Left lung (tissue), 10 donors: ENCODE measurements around the gene GNPTAB. TPM values are rescaled to one million over a fixed set of nuclear protein-coding genes. Genes with fewer than 3 reads are reported as not detected.

Experiments used
- ATAC-seq: fragments of 200-7000 bp; cut with Tn5 transposase; one replicate; pipeline ENCODE4 v1.9.1; 2020; ENCODE audit warnings: moderate library complexity
- DNase-seq, 4 donors: peaks; one replicate each; pipeline ENCODE4 v3.0.0-alpha.2; 2013 to 2020
- H3K27ac ChIP-seq, 2 donors: fragments of 200-600 bp; sonication (generic) in 1 of 2; one replicate each; pipeline versions ENCODE4 v1.5.0 to v1.8.0; 2020 to 2021
- H3K27me3 ChIP-seq, 2 donors: fragments of 200-600 bp; sonication (generic) in 1 of 2; one replicate each; pipeline versions ENCODE4 v1.5.0 to v1.8.0; 2020 to 2021
- H3K36me3 ChIP-seq, 2 donors: fragments of 200-600 bp; sonication (generic) in 1 of 2; one replicate each; pipeline versions ENCODE4 v1.5.0 to v1.8.0; 2020 to 2021
- H3K4me1 ChIP-seq, 2 donors: fragments of 200-600 bp; one replicate each; pipeline ENCODE4 v1.8.0; 2021
- H3K4me3 ChIP-seq, 2 donors: fragments of 200-600 bp; sonication (generic) in 1 of 2; one replicate each; pipeline versions ENCODE4 v1.5.0 to v1.8.0; 2020 to 2021; ENCODE audit warnings: mild to moderate bottlenecking in 1 of 2
- H3K9me3 ChIP-seq, 2 donors: fragments of 200-600 bp; sonication (generic) in 1 of 2; one replicate each; pipeline versions ENCODE4 v1.5.0 to v1.8.0; 2020 to 2021
- intact Hi-C, 2 donors: fragments of 100-400 bp; cut with DNase I; formaldehyde crosslinking; loops; one replicate each; pipeline versions ENCODE4 v1.11.2 to v1.14.2; 2022
- polyA plus RNA-seq, 6 donors: library from polyadenylated mRNA; unstranded; fragments of 120-200 nt; gene quantifications; one replicate each; pipeline ENCODE4 v1.2.1, GENCODE V29; 2013; ENCODE audit not compliant: insufficient read length in 6 of 6
- total RNA-seq, 2 donors: library from RNA; stranded (reverse); fragmentation: NEBNext Ultra II Directional; extraction: Animal tissue kit (Norgen Biotek cat#: 25700); gene quantifications; one replicate each; pipeline ENCODE4 v1.2.1, GENCODE V29; 2021
- TF ChIP-seq, protein P1 (sequence below), 2 donors: fragments of 200-600 bp; sonication (generic) in 1 of 2; IDR thresholded peaks; one replicate each; pipeline versions ENCODE4 v1.5.0 to v1.8.0; 2021; ENCODE audit warnings: antibody characterized with exemption in 2 of 2
- donor health status: DM: no; HTN: yes; CAD: no.
- donor health status: DM: no; HTN: no; CAD: no.

GNPTAB gene
- total and polyA plus RNA-seq, 8 donors = 42.7 to 68.9 (median 51.4) TPM

DNA sequence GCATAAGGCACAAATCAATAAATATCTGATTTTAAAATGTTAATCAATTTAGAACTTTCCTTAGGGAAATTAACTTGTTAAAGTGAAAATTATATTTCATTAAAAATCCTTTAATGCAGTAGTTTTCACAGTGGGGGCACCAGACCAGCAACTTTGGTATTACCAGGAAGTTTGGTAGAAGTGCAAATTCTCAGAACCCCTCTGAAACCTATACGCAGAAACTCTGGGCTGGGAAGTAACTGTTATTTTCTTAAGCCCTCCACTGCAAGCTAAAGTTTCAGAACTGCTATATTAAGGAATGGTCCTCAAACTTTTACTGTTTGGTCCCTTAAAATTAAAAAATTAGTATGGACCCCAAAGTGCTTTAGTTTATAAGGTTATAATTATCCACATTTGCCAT lies 35.7 kb downstream of the GNPTAB start:
- ATAC-seq (no peak), DNase-seq (no peak)
- peaks cover 0 to 8% of the 10 kb centered on the region in 2 donors for H3K36me3 ChIP-seq

DNA sequence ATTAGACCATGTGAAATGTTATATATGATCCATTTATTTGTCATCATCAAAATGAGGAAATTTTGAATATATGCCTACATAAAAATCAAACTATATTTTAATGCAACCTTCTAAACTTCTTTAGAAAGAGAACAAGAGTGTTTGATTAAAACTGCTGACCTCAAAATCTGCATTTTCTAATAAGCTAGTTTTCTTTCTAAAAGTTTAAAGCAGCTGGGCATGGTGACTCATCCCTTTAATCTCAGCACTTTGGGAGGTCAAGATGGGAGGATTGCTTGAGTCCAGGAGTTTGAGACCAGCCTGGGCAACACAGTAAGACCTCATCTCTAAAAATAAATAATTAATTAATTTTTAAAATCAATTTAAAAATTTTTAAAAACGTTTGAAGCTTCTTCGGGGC lies 36.2 kb downstream of the GNPTAB start:
- no peak overlapping the region for H3K27ac ChIP-seq
- H3K27me3 ChIP-seq = no peaks in the 10 kb centered on the region
- no peak for DNase-seq
- ATAC-seq = no peak
- no peak overlapping the region for H3K4me3 ChIP-seq
- peaks cover 0 to 27% of the 10 kb centered on the region in 2 donors for H3K4me1 ChIP-seq
- H3K36me3 ChIP-seq = peaks cover 0 to 11% of the 10 kb centered on the region in 2 donors
- H3K9me3 ChIP-seq = no peaks in the 10 kb centered on the region
- TF ChIP-seq, protein P1, sequence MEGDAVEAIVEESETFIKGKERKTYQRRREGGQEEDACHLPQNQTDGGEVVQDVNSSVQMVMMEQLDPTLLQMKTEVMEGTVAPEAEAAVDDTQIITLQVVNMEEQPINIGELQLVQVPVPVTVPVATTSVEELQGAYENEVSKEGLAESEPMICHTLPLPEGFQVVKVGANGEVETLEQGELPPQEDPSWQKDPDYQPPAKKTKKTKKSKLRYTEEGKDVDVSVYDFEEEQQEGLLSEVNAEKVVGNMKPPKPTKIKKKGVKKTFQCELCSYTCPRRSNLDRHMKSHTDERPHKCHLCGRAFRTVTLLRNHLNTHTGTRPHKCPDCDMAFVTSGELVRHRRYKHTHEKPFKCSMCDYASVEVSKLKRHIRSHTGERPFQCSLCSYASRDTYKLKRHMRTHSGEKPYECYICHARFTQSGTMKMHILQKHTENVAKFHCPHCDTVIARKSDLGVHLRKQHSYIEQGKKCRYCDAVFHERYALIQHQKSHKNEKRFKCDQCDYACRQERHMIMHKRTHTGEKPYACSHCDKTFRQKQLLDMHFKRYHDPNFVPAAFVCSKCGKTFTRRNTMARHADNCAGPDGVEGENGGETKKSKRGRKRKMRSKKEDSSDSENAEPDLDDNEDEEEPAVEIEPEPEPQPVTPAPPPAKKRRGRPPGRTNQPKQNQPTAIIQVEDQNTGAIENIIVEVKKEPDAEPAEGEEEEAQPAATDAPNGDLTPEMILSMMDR (IDR thresholded peaks at IDR 0.05) = no peak
- intact Hi-C loops = no loop called here

More for the DNA sequence above, 35.7 kb downstream of the GNPTAB start:
- TF ChIP-seq, protein P1 (IDR thresholded peaks at IDR 0.05) = no peak
- H3K4me3 ChIP-seq = no peak overlapping the region
- H3K4me1 ChIP-seq = peaks cover 0 to 27% of the 10 kb centered on the region in 2 donors
- H3K9me3 ChIP-seq = no peaks in the 10 kb centered on the region
- no peaks in the 10 kb centered on the region for H3K27me3 ChIP-seq
- H3K27ac ChIP-seq = no peak overlapping the region
- intact Hi-C loops = no loop called here

DNA sequence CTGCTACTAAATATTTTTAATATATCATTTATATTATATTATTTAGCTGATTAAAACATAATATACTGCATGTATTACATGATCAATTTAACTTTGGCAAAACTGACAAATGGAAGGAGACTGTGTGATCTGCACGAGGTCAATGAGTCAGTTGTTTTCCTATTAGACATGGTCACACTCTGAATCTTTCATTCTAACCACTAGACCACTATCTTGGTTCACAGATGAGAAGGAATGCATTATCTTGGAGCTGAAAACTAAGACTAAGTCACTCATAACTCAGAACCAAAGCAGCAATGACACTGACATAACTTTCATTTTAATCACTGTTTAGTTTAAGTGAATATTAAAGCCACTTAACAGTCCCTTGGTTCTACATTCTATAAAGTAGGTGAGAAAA lies 37.4 kb downstream of the GNPTAB start:
- peaks cover 0 to 22% of the 10 kb centered on the region in 2 donors for H3K36me3 ChIP-seq
- ATAC-seq (peak; percentile 14), DNase-seq (no peak)
- intact Hi-C loops = no loop called here
- TF ChIP-seq, protein P1 (IDR thresholded peaks at IDR 0.05) = no peak
- no peaks in the 10 kb centered on the region for H3K9me3 ChIP-seq
- peaks cover 0 to 27% of the 10 kb centered on the region in 2 donors for H3K4me1 ChIP-seq
- H3K4me3 ChIP-seq = no peak overlapping the region
- H3K27ac ChIP-seq = no peak overlapping the region
- no peaks in the 10 kb centered on the region for H3K27me3 ChIP-seq

DNA sequence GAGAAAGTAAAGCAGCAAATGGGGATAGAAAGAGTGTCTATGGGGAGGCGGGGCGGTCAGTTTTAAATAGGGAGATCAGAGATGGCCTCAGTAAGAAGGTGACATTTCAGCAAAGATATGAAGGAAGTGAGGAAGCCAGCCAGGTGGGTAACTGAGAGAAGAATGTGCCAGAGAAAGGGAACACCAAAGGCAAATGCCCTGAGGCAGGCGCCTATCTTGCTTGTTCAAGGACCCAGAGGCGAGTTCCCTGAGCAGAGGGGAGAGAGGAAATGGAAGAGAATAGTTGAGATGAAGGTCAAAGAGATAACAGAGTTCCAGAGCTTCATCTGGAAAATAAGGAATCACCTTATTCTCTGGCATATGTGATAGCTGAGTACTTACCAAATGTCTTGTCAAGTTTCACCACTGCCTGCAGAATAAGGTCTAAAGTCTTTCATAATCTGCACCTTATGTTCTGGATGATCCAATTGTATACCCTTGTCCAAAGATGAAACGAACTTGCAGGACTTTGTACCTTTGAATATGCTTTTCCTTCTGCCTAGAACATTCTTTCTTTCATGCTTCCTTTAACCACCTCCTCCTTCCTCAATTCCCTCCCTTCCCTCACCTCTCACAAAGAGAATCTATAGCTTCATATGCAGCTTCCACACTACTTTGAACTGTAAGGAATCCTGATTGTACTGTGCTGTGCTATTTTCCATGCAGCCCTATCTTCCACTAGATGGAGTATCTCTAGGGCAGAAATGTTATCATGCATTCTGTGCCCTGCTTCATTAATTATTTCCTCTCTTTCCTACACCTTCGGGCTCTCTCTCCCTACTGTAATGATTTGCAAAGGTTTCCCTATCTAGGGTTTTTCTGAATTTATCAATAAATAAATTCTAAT lies 38.5 kb downstream of the GNPTAB start:
- TF ChIP-seq, protein P1 (IDR thresholded peaks at IDR 0.05) = no peak
- Histone ChIP-seq H3K4me3 (no peak overlapping the region), H3K27ac (peak overlapping the region in 1 of 2 donors; percentile 18), H3K4me1 (peaks cover 0 to 19% of the 10 kb centered on the region in 2 donors), H3K27me3 (no peaks in the 10 kb centered on the region), H3K9me3 (no peaks in the 10 kb centered on the region), H3K36me3 (peaks cover 0 to 33% of the 10 kb centered on the region in 2 donors)
- DNase-seq = no peak
- peak; percentile 48 for ATAC-seq
- intact Hi-C loops = no loop called here

DNA sequence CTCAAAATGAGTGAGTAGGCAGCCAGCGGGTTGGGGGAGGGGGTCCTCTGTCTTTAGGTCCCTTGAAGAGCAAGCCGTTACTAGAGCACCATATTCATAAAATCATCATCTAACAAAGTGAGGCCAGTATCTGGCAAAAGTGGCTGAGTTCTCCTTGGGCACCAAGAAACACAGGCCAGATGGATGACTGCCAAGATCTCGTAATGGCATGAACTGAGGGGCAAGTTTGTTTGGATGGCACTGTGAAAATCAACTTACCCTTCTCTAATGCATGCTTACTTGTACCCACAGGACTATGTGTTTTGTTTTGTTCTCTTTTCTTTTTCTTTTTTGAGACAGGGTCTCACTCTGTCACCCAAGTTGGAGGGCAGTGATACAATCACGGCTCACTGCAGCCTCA lies 41.6 kb downstream of the GNPTAB start:
- no peak for ATAC-seq
- H3K4me3 ChIP-seq = no peak overlapping the region
- peaks cover 0 to 49% of the 10 kb centered on the region in 2 donors for H3K36me3 ChIP-seq
- DNase-seq = no peak
- TF ChIP-seq, protein P1 (IDR thresholded peaks at IDR 0.05) = no peak
- H3K27ac ChIP-seq = no peak overlapping the region
- no peaks in the 10 kb centered on the region for H3K9me3 ChIP-seq
- intact Hi-C loops = no loop called here
- H3K4me1 ChIP-seq = peaks cover 0 to 15% of the 10 kb centered on the region in 2 donors
- no peaks in the 10 kb centered on the region for H3K27me3 ChIP-seq
